Measurements from ENCODE around the gene SFI1. TPM values are rescaled to one million over a fixed set of nuclear protein-coding genes. Genes with fewer than 3 reads are reported as not detected.

SFI1 gene
- total RNA-seq, 2 donors from 2014 or later, result 42.0 to 52.6 TPM

- H3K4me1 ChIP-seq (ENCODE audit: control insufficient read depth, insufficient read depth, low read length), result no peaks in the 10 kb centered on the region
- H3K27ac ChIP-seq (ENCODE audit: low read depth, low read length), result peak overlapping the region; percentile 44
- H3K27me3 ChIP-seq (ENCODE audit: control insufficient read depth, insufficient read depth, low read length, poor library complexity, severe bottlenecking), result no peaks in the 10 kb centered on the region
- no peak overlapping the region for H3K4me3 ChIP-seq (ENCODE audit: low read length)
- H3K36me3 Mint-ChIP-seq (ENCODE audit: low read depth), result peaks cover 31% of the 10 kb centered on the region
- H3K4me1 Mint-ChIP-seq, result no peaks in the 10 kb centered on the region
- peak; percentile 33 for TF ChIP-seq CTCF (conservative IDR thresholded peaks at IDR 0.05)
- no peak for DNase-seq
- no peaks in the 10 kb centered on the region for H3K9me3 Mint-ChIP-seq
- no peak overlapping the region for H3K4me3 Mint-ChIP-seq
- no peaks in the 10 kb centered on the region for H3K27me3 Mint-ChIP-seq (ENCODE audit: insufficient read depth)
- no peak overlapping the region for H3K9ac ChIP-seq (ENCODE audit: extremely low read depth, low read length, poor library complexity, severe bottlenecking)
- WGBS, 2 experiments (ENCODE audit: insufficient coverage in 1 of 2, insufficient read length in 1 of 2), result 88 to 89% methylated on average over 3 to 5 of the region's 5 CpGs
- no peaks in the 10 kb centered on the region for H3K9me3 ChIP-seq (ENCODE audit: control insufficient read depth, low read length)
- peaks cover 37% of the 10 kb centered on the region for H3K36me3 ChIP-seq (ENCODE audit: control insufficient read depth, insufficient read depth, low read length)
- no peak overlapping the region for H3K27ac Mint-ChIP-seq
Measured at GRCh38 chr22:31618471-31619176, 122.3 kb downstream of the SFI1 start.

GRCh38 chr22:31619611-31620300 is 123.4 kb downstream of the SFI1 start:
- H3K4me3 ChIP-seq (ENCODE audit: low read length), result no peak overlapping the region
- no peaks in the 10 kb centered on the region for H3K4me1 ChIP-seq (ENCODE audit: control insufficient read depth, insufficient read depth, low read length)
- H3K36me3 ChIP-seq (ENCODE audit: control insufficient read depth, insufficient read depth, low read length), result peaks cover 37% of the 10 kb centered on the region
- no peaks in the 10 kb centered on the region for H3K27me3 ChIP-seq (ENCODE audit: control insufficient read depth, insufficient read depth, low read length, poor library complexity, severe bottlenecking)
- H3K27ac ChIP-seq (ENCODE audit: low read depth, low read length), result no peak overlapping the region
- Mint-ChIP-seq H3K27ac (peak overlapping the region; percentile 21), H3K4me1 (peaks cover 3% of the 10 kb centered on the region), H3K36me3 (ENCODE audit: low read depth) (peaks cover 31% of the 10 kb centered on the region), H3K9me3 (no peaks in the 10 kb centered on the region), H3K4me3 (no peak overlapping the region), H3K27me3 (ENCODE audit: insufficient read depth) (no peaks in the 10 kb centered on the region)
- 94 to 100% methylated on average over 4 to 14 of the region's 14 CpGs for WGBS, 2 experiments (ENCODE audit: insufficient coverage in 1 of 2, insufficient read length in 1 of 2)
- no peak for TF ChIP-seq CTCF (conservative IDR thresholded peaks at IDR 0.05)
- H3K9ac ChIP-seq (ENCODE audit: extremely low read depth, low read length, poor library complexity, severe bottlenecking), result no peak overlapping the region
- no peaks in the 10 kb centered on the region for H3K9me3 ChIP-seq (ENCODE audit: control insufficient read depth, low read length)
- DNase-seq, result no peak

GRCh38 chr22:31620756-31621480 is 124.6 kb downstream of the SFI1 start:
- H3K4me3 ChIP-seq (ENCODE audit: low read length), result no peak overlapping the region
- H3K27ac Mint-ChIP-seq, result no peak overlapping the region

More at GRCh38 chr22:31620756-31621480, 124.6 kb downstream of the SFI1 start:
- H3K4me1 ChIP-seq (ENCODE audit: control insufficient read depth, insufficient read depth, low read length), result peaks cover 8% of the 10 kb centered on the region
- H3K9me3 ChIP-seq (ENCODE audit: control insufficient read depth, low read length), result no peaks in the 10 kb centered on the region
- H3K27me3 Mint-ChIP-seq (ENCODE audit: insufficient read depth), result no peaks in the 10 kb centered on the region
- H3K4me3 Mint-ChIP-seq, result no peak overlapping the region
- no peak for DNase-seq
- peaks cover 31% of the 10 kb centered on the region for H3K36me3 Mint-ChIP-seq (ENCODE audit: low read depth)
- no peaks in the 10 kb centered on the region for H3K27me3 ChIP-seq (ENCODE audit: control insufficient read depth, insufficient read depth, low read length, poor library complexity, severe bottlenecking)
- H3K27ac ChIP-seq (ENCODE audit: low read depth, low read length), result no peak overlapping the region
- no peaks in the 10 kb centered on the region for H3K9me3 Mint-ChIP-seq
- no peak overlapping the region for H3K9ac ChIP-seq (ENCODE audit: extremely low read depth, low read length, poor library complexity, severe bottlenecking)
- no peak for TF ChIP-seq CTCF (conservative IDR thresholded peaks at IDR 0.05)
- H3K4me1 Mint-ChIP-seq, result peaks cover 12% of the 10 kb centered on the region
- peaks cover 40% of the 10 kb centered on the region for H3K36me3 ChIP-seq (ENCODE audit: control insufficient read depth, insufficient read depth, low read length)
- WGBS, 2 experiments (ENCODE audit: insufficient coverage in 1 of 2, insufficient read length in 1 of 2), result 95 to 98% methylated on average over 12 to 20 of the region's 20 CpGs
